DOHH2 (cell line): ENCODE measurements around the gene PSTPIP1.

Source experiments
- H3F3A ChIP-seq: fragments of 200-600 bp; sonication (generic), shearing (Covaris generic); 2 replicates; pipeline ENCODE4 v1.6.0; 2016; ENCODE audit warnings: antibody characterized with exemption, mild to moderate bottlenecking; ENCODE audit not compliant: control insufficient read depth, insufficient read depth
- H3K27ac ChIP-seq: fragments of 200-600 bp; sonication (generic); 2 replicates; pipeline ENCODE4 v1.5.1; 2014; ENCODE audit warnings: low read depth, mild to moderate bottlenecking, low read length, moderate library complexity
- H3K27me3 ChIP-seq: fragments of 200-600 bp; sonication (generic); 2 replicates; pipeline ENCODE4 v1.6.1; 2014; ENCODE audit warnings: mild to moderate bottlenecking, low read length, mixed read lengths; ENCODE audit not compliant: control insufficient read depth
- H3K36me3 ChIP-seq: fragments of 200-600 bp; sonication (generic); 2 replicates; pipeline ENCODE4 v1.6.1; 2014; ENCODE audit warnings: mild to moderate bottlenecking, low read length, moderate library complexity, mixed read lengths; ENCODE audit not compliant: control insufficient read depth
- H3K4me1 ChIP-seq: fragments of 200-600 bp; sonication (generic); 2 replicates; pipeline ENCODE4 v1.6.1; 2014; ENCODE audit warnings: mild to moderate bottlenecking, low read length, mixed read lengths; ENCODE audit not compliant: control insufficient read depth
- H3K4me2 ChIP-seq: fragments of 200-600 bp; sonication (generic); 2 replicates; pipeline ENCODE4 v1.6.0; 2014; ENCODE audit warnings: mild to moderate bottlenecking, low read length, moderate library complexity
- H3K4me3 ChIP-seq: fragments of 200-600 bp; sonication (generic); 2 replicates; pipeline ENCODE4 v1.5.1; 2014; ENCODE audit warnings: mild to moderate bottlenecking, low read length, mixed read lengths
- H3K79me2 ChIP-seq: fragments of 200-600 bp; sonication (generic); 2 replicates; pipeline ENCODE4 v1.6.1; 2014; ENCODE audit warnings: mild to moderate bottlenecking, low read length, mixed read lengths; ENCODE audit not compliant: control insufficient read depth
- H3K9me2 ChIP-seq: fragments of 200-600 bp; sonication (generic); replicated peaks from 2 replicates; pipeline ENCODE4 v1.6.1; 2014; ENCODE audit warnings: mild to moderate bottlenecking, low read length, mixed read lengths; ENCODE audit not compliant: control insufficient read depth
- H3K9me3 ChIP-seq: fragments of 200-600 bp; sonication (generic); 2 replicates; pipeline ENCODE4 v1.6.1; 2014; ENCODE audit warnings: antibody characterized with exemption, low read length, mixed read lengths; ENCODE audit not compliant: control insufficient read depth, insufficient read depth
- H4K20me1 ChIP-seq: fragments of 200-600 bp; sonication (generic); 2 replicates; pipeline ENCODE4 v1.6.0; 2014; ENCODE audit warnings: low read depth, mild to moderate bottlenecking, antibody characterized with exemption, low read length, moderate library complexity; ENCODE audit not compliant: control insufficient read depth, insufficient read depth
- EZH2phosphoT487 ChIP-seq: fragments of 200-600 bp; sonication (generic); IDR thresholded peaks from 2 replicates; pipeline ENCODE4 v1.6.1; 2017; ENCODE audit warnings: borderline replicate concordance, mild to moderate bottlenecking, antibody characterized with exemption, low read length, moderate library complexity, mixed read lengths
- TF ChIP-seq, protein P1 (sequence below): fragments of 200-600 bp; sonication (generic); IDR thresholded peaks from one replicate; pipeline ENCODE4 v1.5.1; 2014; ENCODE audit warnings: antibody characterized with exemption, mild to moderate bottlenecking, low read depth, low read length; ENCODE audit not compliant: poor library complexity, severe bottlenecking

Gene PSTPIP1

DNA sequence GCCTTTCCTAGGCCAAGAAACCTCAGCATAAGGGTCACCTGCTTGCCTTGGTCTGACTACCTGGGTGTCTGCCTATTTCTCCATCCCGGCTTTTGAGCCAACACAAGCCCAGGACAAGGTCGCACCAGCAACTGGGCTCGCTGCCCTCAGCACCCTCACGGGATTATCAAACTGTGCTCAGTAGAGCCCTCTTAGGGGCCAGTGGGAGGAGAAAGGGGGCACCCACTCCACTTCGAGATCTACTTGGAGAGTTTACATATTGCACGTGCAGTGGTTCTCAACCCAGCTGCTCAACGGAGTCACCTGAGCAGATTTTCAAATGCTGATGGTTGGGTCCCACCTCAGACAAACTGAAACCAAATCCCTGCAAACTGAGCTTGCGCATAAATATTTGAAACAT is 44.9 kb downstream of the PSTPIP1 start:
- H3K27me3 ChIP-seq, result no peaks in the 10 kb centered on the region
- no peaks in the 10 kb centered on the region for H3K79me2 ChIP-seq
- H3K36me3 ChIP-seq, result peaks cover 41% of the 10 kb centered on the region
- no peaks in the 10 kb centered on the region for H3K9me2 ChIP-seq
- H3F3A ChIP-seq, result no peaks in the 10 kb centered on the region; the same call in 1 of the 2 replicates
- peaks cover 10% of the 10 kb centered on the region; the same call in 1 of the 2 replicates for H3K9me3 ChIP-seq
- no peaks in the 10 kb centered on the region for H4K20me1 ChIP-seq
- no peak overlapping the region for H3K4me3 ChIP-seq
- no peaks in the 10 kb centered on the region for H3K4me1 ChIP-seq
- H3K4me2 ChIP-seq, result no peak overlapping the region
- no peak for TF ChIP-seq EZH2phosphoT487
- TF ChIP-seq, protein P1, sequence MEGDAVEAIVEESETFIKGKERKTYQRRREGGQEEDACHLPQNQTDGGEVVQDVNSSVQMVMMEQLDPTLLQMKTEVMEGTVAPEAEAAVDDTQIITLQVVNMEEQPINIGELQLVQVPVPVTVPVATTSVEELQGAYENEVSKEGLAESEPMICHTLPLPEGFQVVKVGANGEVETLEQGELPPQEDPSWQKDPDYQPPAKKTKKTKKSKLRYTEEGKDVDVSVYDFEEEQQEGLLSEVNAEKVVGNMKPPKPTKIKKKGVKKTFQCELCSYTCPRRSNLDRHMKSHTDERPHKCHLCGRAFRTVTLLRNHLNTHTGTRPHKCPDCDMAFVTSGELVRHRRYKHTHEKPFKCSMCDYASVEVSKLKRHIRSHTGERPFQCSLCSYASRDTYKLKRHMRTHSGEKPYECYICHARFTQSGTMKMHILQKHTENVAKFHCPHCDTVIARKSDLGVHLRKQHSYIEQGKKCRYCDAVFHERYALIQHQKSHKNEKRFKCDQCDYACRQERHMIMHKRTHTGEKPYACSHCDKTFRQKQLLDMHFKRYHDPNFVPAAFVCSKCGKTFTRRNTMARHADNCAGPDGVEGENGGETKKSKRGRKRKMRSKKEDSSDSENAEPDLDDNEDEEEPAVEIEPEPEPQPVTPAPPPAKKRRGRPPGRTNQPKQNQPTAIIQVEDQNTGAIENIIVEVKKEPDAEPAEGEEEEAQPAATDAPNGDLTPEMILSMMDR, result no peak
- H3K27ac ChIP-seq, result no peak overlapping the region

DNA sequence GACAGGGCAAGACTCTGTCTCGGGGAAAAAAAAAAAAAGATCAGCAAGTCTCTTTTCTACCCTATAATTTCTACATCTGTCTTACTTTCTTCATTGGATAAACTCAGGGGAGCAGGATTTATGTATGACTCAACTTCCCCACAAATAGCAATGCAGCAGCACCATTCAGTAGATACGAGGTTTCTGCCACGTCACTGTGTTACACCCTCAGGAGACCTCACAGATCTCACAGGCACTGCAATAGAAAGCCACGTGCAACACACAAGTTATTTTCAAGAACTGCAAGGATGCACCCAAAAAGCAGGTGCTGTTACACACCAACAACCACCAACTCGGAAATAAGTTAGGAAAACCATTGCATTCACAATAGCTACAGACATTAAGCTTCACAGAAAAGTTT is 45.7 kb downstream of the PSTPIP1 start:
- Histone ChIP-seq H3F3A (no peaks in the 10 kb centered on the region; the same call in 1 of the 2 replicates), H3K9me2 (no peaks in the 10 kb centered on the region), H3K4me1 (no peaks in the 10 kb centered on the region), H3K36me3 (peaks cover 49% of the 10 kb centered on the region), H3K9me3 (peaks cover 10% of the 10 kb centered on the region; the same call in 1 of the 2 replicates), H3K4me3 (no peak overlapping the region), H3K4me2 (no peak overlapping the region), H4K20me1 (no peaks in the 10 kb centered on the region), H3K79me2 (no peaks in the 10 kb centered on the region), H3K27ac (no peak overlapping the region), H3K27me3 (no peaks in the 10 kb centered on the region)
- TF ChIP-seq, protein P1, result no peak
- no peak for TF ChIP-seq EZH2phosphoT487

DNA sequence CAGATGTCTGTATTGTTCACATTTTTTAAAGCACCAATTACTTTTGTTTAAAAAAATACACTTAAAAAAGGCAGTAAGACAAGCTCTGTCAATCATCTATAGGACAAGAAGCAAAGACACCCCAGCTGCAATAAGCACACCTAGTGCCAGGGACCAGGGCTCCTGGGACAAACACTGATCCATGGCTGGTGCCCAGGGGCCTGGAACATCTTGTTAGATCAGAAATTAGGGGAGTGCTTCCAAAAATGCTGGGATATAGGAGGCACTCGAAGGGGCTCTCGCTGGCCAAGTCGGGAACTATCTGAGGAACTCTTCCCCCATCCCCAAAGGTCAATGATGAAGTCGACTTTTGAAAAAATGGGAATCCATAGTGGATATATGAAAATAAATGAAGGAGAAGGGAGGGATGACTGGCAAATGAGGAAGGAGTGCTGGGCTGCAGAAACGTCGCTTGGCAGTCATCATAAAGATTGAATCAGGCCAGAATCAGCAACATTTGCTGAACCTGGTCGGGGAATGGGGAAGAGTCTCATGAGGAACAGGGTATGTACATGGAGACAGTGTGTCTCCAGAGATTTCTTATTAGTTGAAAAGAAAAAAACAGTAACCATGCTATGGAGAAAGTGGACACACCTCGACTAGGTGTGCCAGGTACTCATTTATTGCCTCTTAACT is 47.5 kb downstream of the PSTPIP1 start:
- no peaks in the 10 kb centered on the region for H3K4me1 ChIP-seq
- no peaks in the 10 kb centered on the region; the same call in 1 of the 2 replicates for H3F3A ChIP-seq
- H3K36me3 ChIP-seq, result peaks cover 50% of the 10 kb centered on the region
- no peak overlapping the region for H3K4me2 ChIP-seq
- no peaks in the 10 kb centered on the region for H3K9me2 ChIP-seq
- H3K4me3 ChIP-seq, result no peak overlapping the region
- no peaks in the 10 kb centered on the region for H3K79me2 ChIP-seq
- no peaks in the 10 kb centered on the region for H3K27me3 ChIP-seq
- H3K9me3 ChIP-seq, result peaks cover 6% of the 10 kb centered on the region; the same call in 1 of the 2 replicates
- H3K27ac ChIP-seq, result no peak overlapping the region
- H4K20me1 ChIP-seq, result no peaks in the 10 kb centered on the region
- no peak for TF ChIP-seq EZH2phosphoT487
- TF ChIP-seq, protein P1, result no peak
